ENCODE results near the gene BRCA1. TPM values are rescaled to one million over a fixed set of nuclear protein-coding genes. Genes with fewer than 3 reads are reported as not detected.

BRCA1 gene
- total RNA-seq, 1 experiment from 2014 or later, result 44.1 TPM

GRCh38 chr17:42997390-42997983, 127.7 kb downstream of the BRCA1 start:
- Histone ChIP-seq H3K4me2 (ENCODE audit: low read length) (peak overlapping the region; percentile 98), H3K4me1 (ENCODE audit: control insufficient read depth in 1 of 2, insufficient read depth in 2 of 2, low read length in 2 of 2) (peaks cover 13 to 41% of the 10 kb centered on the region in 2 experiments), H3K27me3 (ENCODE audit: insufficient read depth, low read length) (no peaks in the 10 kb centered on the region), H3K9ac (ENCODE audit: low read length) (peak overlapping the region; percentile 48), H3K9me2 (ENCODE audit: insufficient read depth) (no peaks in the 10 kb centered on the region), H3K4me3 (replicated peaks in 1 of 2; ENCODE audit: low read depth in 1 of 2, low read length in 2 of 2) (peak overlapping the region; percentile 97 to 99), H4K20me1 (ENCODE audit: insufficient read depth) (no peaks in the 10 kb centered on the region), H2AFZ (ENCODE audit: low read depth, low read length, poor library complexity, severe bottlenecking) (peak overlapping the region; percentile 65), H3K27ac (ENCODE audit: low read depth, low read length) (0 out of 2 replicates have a peak overlapping the region, but pooled peaks have one; percentile 92), H3K79me2 (ENCODE audit: insufficient read depth, low read length) (peaks cover 40% of the 10 kb centered on the region), H3K36me3 (ENCODE audit: control insufficient read depth in 1 of 2, insufficient read depth in 2 of 2, low read length in 2 of 2) (peaks cover 11 to 32% of the 10 kb centered on the region in 2 experiments), H3K9me3 (ENCODE audit: control insufficient read depth in 1 of 2, insufficient read depth in 1 of 2, low read depth in 1 of 2, low read length in 2 of 2) (no peaks in the 10 kb centered on the region)
- ChIA-PET POLR2A (interaction anchor here (0.6 to 2.4 kb wide), 26 partner anchors 9 to 483 kb away, joined by 3 to 38 read pairs (median 4); partner anchors contain the start of genes BECN1, BRCA1, IFI35 and NBR1), CTCF (interaction anchor here (0.9 to 1.7 kb wide), 11 partner anchors 9 to 486 kb away, joined by 3 to 12 read pairs (median 3); partner anchors contain the start of genes DHX8, IFI35, PSMC3IP and PTGES3L), RAD21 (ENCODE audit: low non-redundant PET in 1 of 2, low total read pairs in 2 of 2, uncharacterized antibody in 2 of 2, unreplicated experiment in 2 of 2) (interaction anchor here (0.9 to 1.4 kb wide), 4 partner anchors 27 to 68 kb away, joined by 3 to 5 read pairs (median 4); partner anchors contain the start of gene AARSD1 (in 1 of the 2))
- TF ChIP-seq TCF7L2 (IDR thresholded peaks at IDR 0.05; ENCODE audit: borderline replicate concordance, extremely low read depth, insufficient read depth, insufficient read length), result no peak
- no peak for TF ChIP-seq RAD21 (IDR thresholded peaks at IDR 0.05; ENCODE audit: low read depth)
- no peak for TF ChIP-seq CTCF (IDR thresholded peaks at IDR 0.05 in 2 of 3, conservative IDR thresholded peaks at IDR 0.05 in 1 of 3; ENCODE audit: borderline replicate concordance in 1 of 3, insufficient read depth in 1 of 3, low read depth in 2 of 3, low read length in 2 of 3)
- no peak for TF ChIP-seq MAX (IDR thresholded peaks at IDR 0.05)
- TF ChIP-seq REST (IDR thresholded peaks at IDR 0.05; ENCODE audit: low read depth), result no peak
- TSS peak; percentile 85 for BruUV-seq (replicated peaks)
- no peak for DNase-seq (ENCODE audit: low read depth, low spot score)
- intact Hi-C loops (cut with micrococcal nuclease), result no loop called here
- ATAC-seq, result peak; percentile 3

Other genes with a start within 250 kb of the BRCA1 start
- 0.10 TPM for gene G6PC1, start 224.6 kb downstream of the BRCA1 start, total RNA-seq (2021; ENCODE audit: unreplicated experiment)
- 65.9 TPM for gene AARSD1, start 160.9 kb downstream of the BRCA1 start, total RNA-seq (2021; ENCODE audit: unreplicated experiment)
- gene PTGES3L, start 145.3 kb downstream of the BRCA1 start, total RNA-seq (2021; ENCODE audit: unreplicated experiment), result 1.7 TPM
- gene RUNDC1, start 144.8 kb downstream of the BRCA1 start, total RNA-seq (2021; ENCODE audit: unreplicated experiment), result 13.0 TPM
- gene RPL27, start 126.9 kb downstream of the BRCA1 start, total RNA-seq (2021; ENCODE audit: unreplicated experiment), result 1,295 TPM
- 14.8 TPM for gene IFI35, start 118.6 kb downstream of the BRCA1 start, total RNA-seq (2021; ENCODE audit: unreplicated experiment)
- 197 TPM for gene VAT1, start 103.0 kb downstream of the BRCA1 start, total RNA-seq (2021; ENCODE audit: unreplicated experiment)
- 0.66 TPM for gene RND2, start 100.1 kb downstream of the BRCA1 start, total RNA-seq (2021; ENCODE audit: unreplicated experiment)
- gene NBR1, start 45.9 kb upstream of the BRCA1 start, total RNA-seq (2021; ENCODE audit: unreplicated experiment), result 60.8 TPM
- 3.5 TPM for gene TMEM106A, start 86.5 kb upstream of the BRCA1 start, total RNA-seq (2021; ENCODE audit: unreplicated experiment)
- gene CCDC200, start 103.3 kb upstream of the BRCA1 start, total RNA-seq (2021; ENCODE audit: unreplicated experiment), result not detected
- 5,800 TPM for gene RNU2-1, start 108.6 kb upstream of the BRCA1 start, total RNA-seq (2021; ENCODE audit: unreplicated experiment)